ENCODE measurements around the gene ARIH2.

ARIH2 gene

DNA sequence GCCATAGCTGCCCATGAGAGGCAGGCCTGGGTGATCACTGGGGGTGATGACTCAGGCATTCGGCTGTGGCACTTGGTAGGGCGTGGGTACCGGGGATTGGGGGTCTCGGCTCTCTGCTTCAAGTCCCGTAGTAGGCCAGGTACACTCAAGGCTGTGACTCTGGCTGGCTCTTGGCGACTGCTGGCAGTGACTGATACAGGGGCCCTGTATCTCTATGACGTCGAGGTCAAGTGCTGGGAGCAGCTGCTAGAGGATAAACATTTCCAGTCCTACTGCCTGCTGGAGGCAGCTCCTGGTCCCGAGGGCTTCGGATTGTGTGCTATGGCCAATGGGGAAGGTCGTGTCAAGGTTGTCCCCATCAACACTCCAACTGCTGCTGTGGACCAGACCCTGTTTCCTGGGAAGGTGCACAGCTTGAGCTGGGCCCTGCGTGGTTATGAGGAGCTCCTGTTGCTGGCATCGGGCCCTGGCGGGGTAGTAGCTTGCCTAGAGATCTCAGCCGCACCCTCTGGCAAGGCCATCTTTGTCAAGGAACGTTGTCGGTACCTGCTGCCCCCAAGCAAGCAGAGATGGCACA is 93.9 kb downstream of the ARIH2 start:
- Histone ChIP-seq H2BK15ac (ENCODE audit: low read depth, poor library complexity, severe bottlenecking) (no peak overlapping the region), H2AFZ (ENCODE audit: low read depth, low read length) (no peak overlapping the region), H2BK5ac (ENCODE audit: low read depth, low read length, poor library complexity, severe bottlenecking) (no peak overlapping the region), H3K79me1 (replicated peaks; ENCODE audit: low read length, poor library complexity, severe bottlenecking) (peaks cover 14% of the 10 kb centered on the region), H3K9ac (ENCODE audit: low read length) (no peak overlapping the region), H3K36me3 (ENCODE audit: control insufficient read depth in 1 of 2, insufficient read depth in 2 of 2, low read depth in 1 of 2, low read length in 2 of 2) (peaks cover 61 to 64% of the 10 kb centered on the region in 2 experiments), H3K18ac (ENCODE audit: low read depth in 1 of 2, low read length in 2 of 2) (no peak overlapping the region), H3K9me3 (ENCODE audit: control insufficient read depth, low read length) (no peaks in the 10 kb centered on the region), H3K14ac (ENCODE audit: low read length in 2 of 2) (no peak overlapping the region), H3K4me2 (ENCODE audit: low read length, poor library complexity, severe bottlenecking) (no peak overlapping the region), H3K4me3 (ENCODE audit: insufficient read depth in 1 of 2, low read depth in 1 of 2, low read length in 2 of 2) (no peak overlapping the region), H3K27ac (ENCODE audit: low read length, poor library complexity, severe bottlenecking) (no peak overlapping the region), H3K23ac (ENCODE audit: low read length in 2 of 2) (no peak overlapping the region), H3K27me3 (ENCODE audit: control insufficient read depth in 1 of 2, insufficient read depth in 1 of 2, low read length in 2 of 2) (no peaks in the 10 kb centered on the region), H2BK12ac (ENCODE audit: low read length in 2 of 2) (no peak overlapping the region), H3K4ac (ENCODE audit: low read depth in 1 of 2, low read length in 2 of 2) (no peak overlapping the region), H2BK120ac (ENCODE audit: low read depth, low read length) (no peak overlapping the region), H3K4me1 (ENCODE audit: control insufficient read depth, insufficient read depth, low read depth, low read length) (peaks cover 42% of the 10 kb centered on the region), H2AK5ac (ENCODE audit: low read length, severe bottlenecking) (no peak overlapping the region), H4K8ac (ENCODE audit: low read length) (no peak overlapping the region), H4K91ac (ENCODE audit: low read length) (no peak overlapping the region)
- peak; percentile 44 for DNase-seq
- WGBS = 90% methylated on average over 17 of the region's 17 CpGs

DNA sequence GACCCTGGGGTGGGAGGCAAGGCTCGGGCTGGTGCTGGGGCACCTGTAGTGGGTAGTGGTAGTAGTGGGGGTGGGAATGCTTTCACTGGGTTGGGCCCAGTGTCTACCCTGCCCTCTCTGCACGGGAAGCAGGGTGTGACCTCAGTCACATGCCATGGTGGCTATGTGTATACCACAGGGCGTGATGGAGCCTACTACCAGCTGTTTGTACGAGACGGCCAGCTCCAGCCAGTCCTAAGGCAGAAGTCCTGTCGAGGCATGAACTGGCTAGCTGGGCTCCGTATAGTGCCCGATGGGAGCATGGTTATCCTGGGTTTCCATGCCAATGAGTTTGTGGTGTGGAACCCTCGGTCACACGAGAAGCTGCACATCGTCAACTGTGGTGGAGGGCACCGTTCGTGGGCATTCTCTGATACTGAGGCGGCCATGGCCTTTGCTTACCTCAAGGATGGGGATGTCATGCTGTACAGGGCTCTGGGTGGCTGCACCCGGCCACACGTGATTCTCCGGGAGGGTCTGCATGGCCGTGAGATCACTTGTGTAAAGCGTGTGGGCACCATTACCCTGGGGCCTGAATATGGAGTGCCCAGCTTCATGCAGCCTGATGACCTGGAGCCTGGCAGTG is 94.6 kb downstream of the ARIH2 start:
- Histone ChIP-seq H2BK15ac (ENCODE audit: low read depth, poor library complexity, severe bottlenecking) (no peak overlapping the region), H3K79me1 (replicated peaks; ENCODE audit: low read length, poor library complexity, severe bottlenecking) (peaks cover 18% of the 10 kb centered on the region), H3K4me1 (ENCODE audit: control insufficient read depth, insufficient read depth, low read depth, low read length) (peaks cover 40% of the 10 kb centered on the region), H2AFZ (ENCODE audit: low read depth, low read length) (no peak overlapping the region), H3K9me3 (ENCODE audit: control insufficient read depth, low read length) (no peaks in the 10 kb centered on the region), H3K27ac (ENCODE audit: low read length, poor library complexity, severe bottlenecking) (no peak overlapping the region), H2BK120ac (ENCODE audit: low read depth, low read length) (no peak overlapping the region), H3K9ac (ENCODE audit: low read length) (no peak overlapping the region), H3K18ac (ENCODE audit: low read depth in 1 of 2, low read length in 2 of 2) (no peak overlapping the region), H3K4ac (ENCODE audit: low read depth in 1 of 2, low read length in 2 of 2) (no peak overlapping the region), H3K4me2 (ENCODE audit: low read length, poor library complexity, severe bottlenecking) (no peak overlapping the region), H3K27me3 (ENCODE audit: control insufficient read depth in 1 of 2, insufficient read depth in 1 of 2, low read length in 2 of 2) (no peaks in the 10 kb centered on the region), H4K8ac (ENCODE audit: low read length) (no peak overlapping the region), H2BK5ac (ENCODE audit: low read depth, low read length, poor library complexity, severe bottlenecking) (no peak overlapping the region), H3K36me3 (ENCODE audit: control insufficient read depth in 1 of 2, insufficient read depth in 2 of 2, low read depth in 1 of 2, low read length in 2 of 2) (peaks cover 61 to 64% of the 10 kb centered on the region in 2 experiments), H3K14ac (ENCODE audit: low read length in 2 of 2) (no peak overlapping the region), H2BK12ac (ENCODE audit: low read length in 2 of 2) (no peak overlapping the region), H4K91ac (ENCODE audit: low read length) (no peak overlapping the region), H3K23ac (ENCODE audit: low read length in 2 of 2) (no peak overlapping the region), H3K4me3 (ENCODE audit: insufficient read depth in 1 of 2, low read depth in 1 of 2, low read length in 2 of 2) (no peak overlapping the region), H2AK5ac (ENCODE audit: low read length, severe bottlenecking) (no peak overlapping the region)
- WGBS = 93% methylated on average over 19 of the region's 19 CpGs
- no peak for DNase-seq

DNA sequence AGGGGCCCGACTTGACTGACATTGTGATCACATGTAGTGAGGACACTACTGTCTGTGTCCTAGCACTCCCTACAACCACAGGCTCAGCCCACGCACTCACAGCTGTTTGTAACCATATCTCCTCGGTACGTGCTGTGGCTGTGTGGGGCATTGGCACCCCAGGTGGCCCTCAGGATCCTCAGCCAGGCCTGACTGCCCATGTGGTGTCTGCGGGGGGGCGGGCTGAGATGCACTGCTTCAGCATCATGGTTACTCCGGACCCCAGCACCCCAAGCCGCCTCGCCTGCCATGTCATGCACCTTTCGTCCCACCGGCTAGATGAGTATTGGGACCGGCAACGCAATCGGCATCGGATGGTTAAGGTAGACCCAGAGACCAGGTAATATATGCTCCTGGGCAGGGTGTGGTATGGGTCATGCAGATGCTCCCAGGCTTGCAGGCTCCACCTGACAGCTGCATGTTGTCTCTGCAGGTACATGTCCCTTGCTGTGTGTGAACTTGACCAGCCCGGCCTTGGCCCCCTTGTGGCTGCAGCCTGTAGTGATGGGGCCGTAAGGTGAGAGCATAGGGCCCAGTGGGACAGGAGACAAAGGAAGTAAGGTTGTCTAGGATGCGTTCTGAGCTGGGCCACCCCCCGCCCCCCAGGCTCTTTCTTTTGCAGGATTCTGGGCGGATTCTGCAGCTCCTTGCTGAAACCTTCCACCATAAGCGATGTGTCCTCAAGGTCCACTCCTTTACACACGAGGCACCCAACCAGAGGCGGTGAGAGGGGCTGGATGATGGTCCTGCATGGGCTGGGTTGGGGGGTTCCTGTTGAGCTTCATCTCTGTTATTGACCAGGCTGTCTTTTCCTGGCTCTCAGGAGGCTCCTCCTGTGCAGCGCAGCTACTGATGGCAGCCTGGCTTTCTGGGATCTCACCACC is 95.4 kb downstream of the ARIH2 start:
- no peak overlapping the region for H3K4ac ChIP-seq (ENCODE audit: low read depth in 1 of 2, low read length in 2 of 2)
- H4K8ac ChIP-seq (ENCODE audit: low read length) = no peak overlapping the region
- H2AK5ac ChIP-seq (ENCODE audit: low read length, severe bottlenecking) = no peak overlapping the region
- H3K79me1 ChIP-seq (replicated peaks; ENCODE audit: low read length, poor library complexity, severe bottlenecking) = peaks cover 18% of the 10 kb centered on the region
- H2BK12ac ChIP-seq (ENCODE audit: low read length in 2 of 2) = no peak overlapping the region
- 91% methylated on average over 23 of the region's 24 CpGs for WGBS
- no peaks in the 10 kb centered on the region for H3K27me3 ChIP-seq (ENCODE audit: control insufficient read depth in 1 of 2, insufficient read depth in 1 of 2, low read length in 2 of 2)
- no peak overlapping the region for H3K14ac ChIP-seq (ENCODE audit: low read length in 2 of 2)
- no peak overlapping the region for H2BK15ac ChIP-seq (ENCODE audit: low read depth, poor library complexity, severe bottlenecking)
- no peak overlapping the region for H2AFZ ChIP-seq (ENCODE audit: low read depth, low read length)
- no peak overlapping the region for H3K27ac ChIP-seq (ENCODE audit: low read length, poor library complexity, severe bottlenecking)
- no peak overlapping the region for H3K4me3 ChIP-seq (ENCODE audit: insufficient read depth in 1 of 2, low read depth in 1 of 2, low read length in 2 of 2)
- H4K91ac ChIP-seq (ENCODE audit: low read length) = no peak overlapping the region
- no peak overlapping the region for H3K9ac ChIP-seq (ENCODE audit: low read length)
- H3K4me1 ChIP-seq (ENCODE audit: control insufficient read depth, insufficient read depth, low read depth, low read length) = peaks cover 38% of the 10 kb centered on the region
- H3K4me2 ChIP-seq (ENCODE audit: low read length, poor library complexity, severe bottlenecking) = no peak overlapping the region
- H3K9me3 ChIP-seq (ENCODE audit: control insufficient read depth, low read length) = no peaks in the 10 kb centered on the region
- no peak overlapping the region for H3K23ac ChIP-seq (ENCODE audit: low read length in 2 of 2)
- peaks cover 61 to 64% of the 10 kb centered on the region in 2 experiments for H3K36me3 ChIP-seq (ENCODE audit: control insufficient read depth in 1 of 2, insufficient read depth in 2 of 2, low read depth in 1 of 2, low read length in 2 of 2)
- no peak overlapping the region for H3K18ac ChIP-seq (ENCODE audit: low read depth in 1 of 2, low read length in 2 of 2)
- H2BK120ac ChIP-seq (ENCODE audit: low read depth, low read length) = no peak overlapping the region
- H2BK5ac ChIP-seq (ENCODE audit: low read depth, low read length, poor library complexity, severe bottlenecking) = no peak overlapping the region
- DNase-seq = peak; percentile 50

DNA sequence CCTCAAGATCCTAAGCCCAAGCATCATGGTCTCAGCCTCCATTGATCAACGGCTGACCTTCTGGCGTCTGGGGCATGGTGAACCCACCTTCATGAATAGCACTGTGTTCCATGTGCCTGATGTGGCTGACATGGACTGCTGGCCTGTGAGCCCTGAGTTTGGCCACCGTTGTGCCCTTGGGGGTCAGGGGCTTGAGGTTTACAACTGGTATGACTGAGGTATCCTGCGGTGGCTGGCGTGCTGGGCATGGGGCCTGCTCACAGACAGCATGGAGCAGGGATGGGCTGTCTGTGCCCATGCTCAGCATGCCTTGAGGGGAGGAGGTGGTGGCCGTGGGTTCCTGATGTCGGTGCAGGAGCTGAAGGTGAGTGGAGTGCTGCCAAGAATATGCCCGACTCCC is 96.4 kb downstream of the ARIH2 start:
- Histone ChIP-seq H2BK5ac (ENCODE audit: low read depth, low read length, poor library complexity, severe bottlenecking) (no peak overlapping the region), H3K36me3 (ENCODE audit: control insufficient read depth in 1 of 2, insufficient read depth in 2 of 2, low read depth in 1 of 2, low read length in 2 of 2) (peaks cover 58 to 63% of the 10 kb centered on the region in 2 experiments), H3K27ac (ENCODE audit: low read length, poor library complexity, severe bottlenecking) (no peak overlapping the region), H2BK15ac (ENCODE audit: low read depth, poor library complexity, severe bottlenecking) (no peak overlapping the region), H2BK120ac (ENCODE audit: low read depth, low read length) (no peak overlapping the region), H3K27me3 (ENCODE audit: control insufficient read depth in 1 of 2, insufficient read depth in 1 of 2, low read length in 2 of 2) (no peaks in the 10 kb centered on the region), H3K9ac (ENCODE audit: low read length) (no peak overlapping the region), H3K18ac (ENCODE audit: low read depth in 1 of 2, low read length in 2 of 2) (no peak overlapping the region), H4K8ac (ENCODE audit: low read length) (no peak overlapping the region), H2AFZ (ENCODE audit: low read depth, low read length) (no peak overlapping the region), H3K79me1 (replicated peaks; ENCODE audit: low read length, poor library complexity, severe bottlenecking) (peaks cover 18% of the 10 kb centered on the region), H2AK5ac (ENCODE audit: low read length, severe bottlenecking) (no peak overlapping the region), H3K4ac (ENCODE audit: low read depth in 1 of 2, low read length in 2 of 2) (no peak overlapping the region), H3K14ac (ENCODE audit: low read length in 2 of 2) (no peak overlapping the region), H3K4me1 (ENCODE audit: control insufficient read depth, insufficient read depth, low read depth, low read length) (peaks cover 40% of the 10 kb centered on the region), H3K4me2 (ENCODE audit: low read length, poor library complexity, severe bottlenecking) (no peak overlapping the region), H4K91ac (ENCODE audit: low read length) (no peak overlapping the region), H3K4me3 (ENCODE audit: insufficient read depth in 1 of 2, low read depth in 1 of 2, low read length in 2 of 2) (no peak overlapping the region), H2BK12ac (ENCODE audit: low read length in 2 of 2) (no peak overlapping the region), H3K23ac (ENCODE audit: low read length in 2 of 2) (no peak overlapping the region), H3K9me3 (ENCODE audit: control insufficient read depth, low read length) (no peaks in the 10 kb centered on the region)
- 93% methylated on average over 5 of the region's 8 CpGs for WGBS
- DNase-seq = no peak

Data from mesenchymal stem cell (in vitro differentiated cells and primary cell).